Astrocyte (in vitro differentiated cells and primary cell): Measurements from ENCODE around the gene ZNG1A. TPM values are rescaled to one million over a fixed set of nuclear protein-coding genes. Genes with fewer than 3 reads are reported as not detected.
"Not testable (repeated sequence)": the region's sequence is repeated elsewhere in the genome, so short reads cannot be mapped to it uniquely, and the experiment has no call there.

Source experiments
- DNase-seq: peaks from one replicate; pipeline ENCODE4 v3.0.0-alpha.2; 2010; ENCODE audit warnings: low read depth
- FAIRE-seq: peaks from 2 replicates; lab custom pipeline; 2011; peaks lifted over from hg19 to GRCh38; lab: Jason Lieb, UNC
- H2AFZ ChIP-seq: 2 replicates; pipeline ENCODE4 v1.6.0; 2012; ENCODE audit warnings: low read depth, low read length, inconsistent platforms
- H3K27ac ChIP-seq: 2 replicates; pipeline ENCODE4 v1.5.1; 2011; ENCODE audit warnings: low read depth, low read length, inconsistent platforms
- H3K27me3 ChIP-seq: 2 replicates; pipeline ENCODE4 v1.6.0; 2011; ENCODE audit warnings: low read length, inconsistent platforms; ENCODE audit not compliant: insufficient read depth
- H3K36me3 ChIP-seq: 2 replicates; pipeline ENCODE4 v1.5.1; 2011; ENCODE audit warnings: low read length, inconsistent platforms; ENCODE audit not compliant: insufficient read depth
- H3K4me1 ChIP-seq: 2 replicates; pipeline ENCODE4 v1.5.1; 2011; ENCODE audit warnings: low read length, inconsistent platforms; ENCODE audit not compliant: insufficient read depth
- H3K4me2 ChIP-seq: 2 replicates; pipeline ENCODE4 v1.6.0; 2012; ENCODE audit warnings: low read length, inconsistent platforms
- H3K4me3 ChIP-seq: 2 replicates; pipeline ENCODE4 v1.5.1; 2011; ENCODE audit warnings: low read depth, mild to moderate bottlenecking, low read length, inconsistent platforms; ENCODE audit not compliant: insufficient read depth
- H3K79me2 ChIP-seq: 2 replicates; pipeline ENCODE4 v1.6.0; 2012; ENCODE audit warnings: mild to moderate bottlenecking, low read length, inconsistent platforms; ENCODE audit not compliant: insufficient read depth
- H3K9ac ChIP-seq: 2 replicates; pipeline ENCODE4 v1.6.0; 2012; ENCODE audit warnings: mild to moderate bottlenecking, low read length, inconsistent platforms
- H3K9me3 ChIP-seq: 2 replicates; pipeline ENCODE4 v1.5.1; 2012; ENCODE audit warnings: low read depth, mild to moderate bottlenecking, low read length, inconsistent platforms; ENCODE audit not compliant: insufficient read depth
- H4K20me1 ChIP-seq: 2 replicates; pipeline ENCODE4 v1.6.0; 2012; ENCODE audit warnings: low read length, inconsistent platforms; ENCODE audit not compliant: insufficient read depth
- H3K27ac Mint-ChIP-seq: one replicate; pipeline ENCODE4 v1.8.0; 2021; ENCODE audit warnings: mild to moderate bottlenecking, mixed read lengths; ENCODE audit not compliant: unreplicated experiment
- H3K27me3 Mint-ChIP-seq: one replicate; pipeline ENCODE4 v1.8.0; 2021; ENCODE audit warnings: low read depth, mixed read lengths; ENCODE audit not compliant: unreplicated experiment
- H3K36me3 Mint-ChIP-seq: one replicate; pipeline ENCODE4 v1.8.0; 2021; ENCODE audit warnings: low read depth, mixed read lengths; ENCODE audit not compliant: unreplicated experiment
- H3K4me1 Mint-ChIP-seq: one replicate; pipeline ENCODE4 v1.8.0; 2021; ENCODE audit warnings: low read depth, mixed read lengths; ENCODE audit not compliant: unreplicated experiment
- H3K4me3 Mint-ChIP-seq: one replicate; pipeline ENCODE4 v1.8.0; 2021; ENCODE audit warnings: mild to moderate bottlenecking, moderate library complexity, mixed read lengths; ENCODE audit not compliant: unreplicated experiment
- H3K9me3 Mint-ChIP-seq: one replicate; pipeline ENCODE4 v1.8.0; 2021; ENCODE audit warnings: mild to moderate bottlenecking, mixed read lengths; ENCODE audit not compliant: unreplicated experiment
- EZH2 ChIP-seq: IDR thresholded peaks from 2 replicates; pipeline ENCODE4 v1.6.1; 2012; ENCODE audit warnings: mild to moderate bottlenecking, low read length, inconsistent platforms; ENCODE audit not compliant: insufficient read depth
- total RNA-seq: library from RNA; stranded (reverse); gene quantifications from 2 replicates; pipeline ENCODE4 v1.2.1, GENCODE V29; 2021

The ZNG1A gene
- total RNA-seq, 1 donor from 2014 or later, result 49.4 TPM

- H3K9ac ChIP-seq, DNase-seq, H3K4me1 ChIP-seq, H3K27ac ChIP-seq, H3K4me1 Mint-ChIP-seq, H3K4me3 Mint-ChIP-seq, H4K20me1 ChIP-seq, H3K36me3 Mint-ChIP-seq, H3K9me3 ChIP-seq, H2AFZ ChIP-seq, H3K4me2 ChIP-seq, H3K4me3 ChIP-seq, H3K36me3 ChIP-seq, H3K79me2 ChIP-seq, H3K27ac Mint-ChIP-seq, FAIRE-seq: not testable (repeated sequence)
- H3K27me3 ChIP-seq, result peaks cover 22% of the 10 kb centered on the region
- peak; percentile 58 for TF ChIP-seq EZH2
- Mint-ChIP-seq H3K27me3 (peaks cover 39% of the 10 kb centered on the region), H3K9me3 (peaks cover 16% of the 10 kb centered on the region)
Measured at GRCh38 chr9:117144-117994, 61.5 kb downstream of the ZNG1A start.

GRCh38 chr9:116239-117077 lies 62.4 kb downstream of the ZNG1A start:
- H3K27ac Mint-ChIP-seq, result peak overlapping the region; percentile 26
- H3K27ac ChIP-seq, H3K9me3 ChIP-seq, H4K20me1 ChIP-seq, H3K4me2 ChIP-seq, H3K4me3 ChIP-seq, H3K79me2 ChIP-seq, H3K4me3 Mint-ChIP-seq, H3K36me3 ChIP-seq, H2AFZ ChIP-seq, H3K4me1 Mint-ChIP-seq, H3K9ac ChIP-seq, H3K4me1 ChIP-seq, FAIRE-seq, H3K36me3 Mint-ChIP-seq, DNase-seq: not testable (repeated sequence)
- peak; percentile 61 for TF ChIP-seq EZH2
- peaks cover 22% of the 10 kb centered on the region for H3K27me3 ChIP-seq
- peaks cover 16% of the 10 kb centered on the region for H3K9me3 Mint-ChIP-seq
- peaks cover 42% of the 10 kb centered on the region for H3K27me3 Mint-ChIP-seq

GRCh38 chr9:115118-115451 lies 63.8 kb downstream of the ZNG1A start:
- not testable (repeated sequence) for H3K36me3 Mint-ChIP-seq, H3K4me2 ChIP-seq, FAIRE-seq, H3K4me1 ChIP-seq, H3K4me3 Mint-ChIP-seq, H3K79me2 ChIP-seq, H3K4me1 Mint-ChIP-seq, H3K9ac ChIP-seq, H3K9me3 ChIP-seq, H2AFZ ChIP-seq, H3K27ac Mint-ChIP-seq, H4K20me1 ChIP-seq, DNase-seq, H3K4me3 ChIP-seq, H3K27ac ChIP-seq, H3K36me3 ChIP-seq
- Mint-ChIP-seq H3K27me3 (peaks cover 42% of the 10 kb centered on the region), H3K9me3 (peaks cover 16% of the 10 kb centered on the region)
- H3K27me3 ChIP-seq, result peaks cover 22% of the 10 kb centered on the region
